ENCODE measurements around the gene SLC44A2.

The SLC44A2 gene

DNA sequence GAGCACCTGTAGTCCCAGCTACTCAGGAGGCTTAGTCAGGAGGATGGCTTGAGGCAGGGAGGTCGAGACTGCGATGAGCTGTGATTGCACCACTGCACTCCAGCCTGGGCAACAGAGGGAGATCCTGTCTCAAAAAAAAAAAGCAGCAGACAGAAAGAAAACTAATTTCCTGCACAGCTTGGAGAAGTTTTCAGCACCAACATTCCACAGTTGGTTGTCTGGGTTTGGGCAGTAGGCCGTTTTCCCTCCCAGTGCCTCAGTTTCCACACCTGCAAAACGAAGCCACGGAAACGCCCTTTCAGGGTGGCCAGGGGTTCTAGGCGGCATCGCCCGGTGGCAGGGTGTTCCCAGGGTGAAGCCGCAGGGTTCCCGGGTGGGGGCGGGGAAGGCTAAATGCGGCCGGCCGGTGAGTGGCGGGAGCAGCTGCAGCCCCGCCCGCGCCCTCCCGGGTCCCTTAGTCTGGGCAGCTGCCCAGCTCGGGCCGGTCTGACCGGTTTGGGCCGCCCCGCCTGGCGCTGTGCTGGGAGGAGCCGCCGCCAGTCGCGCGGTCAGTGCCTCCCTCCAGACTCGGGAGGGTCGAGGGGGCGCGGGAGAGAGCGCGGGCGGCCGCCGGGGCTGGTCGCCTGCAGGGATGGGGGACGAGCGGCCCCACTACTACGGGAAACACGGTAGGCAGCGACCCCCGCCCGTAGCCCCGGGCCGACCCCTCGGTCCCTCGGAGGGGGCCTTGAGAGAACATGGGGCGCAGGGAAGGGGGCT lies at the start of gene SLC44A2:
Gene SLC44A2, plus strand, starts transcription at position 551 of the 759 bp plus-strand sequence. Its CDS starts 81 bp downstream, at position 632.
- H3K27ac ChIP-seq: peak within 1 kb of the TSS; percentile 87
- no peak for TF ChIP-seq CTCF (conservative IDR thresholded peaks at IDR 0.05)

DNA sequence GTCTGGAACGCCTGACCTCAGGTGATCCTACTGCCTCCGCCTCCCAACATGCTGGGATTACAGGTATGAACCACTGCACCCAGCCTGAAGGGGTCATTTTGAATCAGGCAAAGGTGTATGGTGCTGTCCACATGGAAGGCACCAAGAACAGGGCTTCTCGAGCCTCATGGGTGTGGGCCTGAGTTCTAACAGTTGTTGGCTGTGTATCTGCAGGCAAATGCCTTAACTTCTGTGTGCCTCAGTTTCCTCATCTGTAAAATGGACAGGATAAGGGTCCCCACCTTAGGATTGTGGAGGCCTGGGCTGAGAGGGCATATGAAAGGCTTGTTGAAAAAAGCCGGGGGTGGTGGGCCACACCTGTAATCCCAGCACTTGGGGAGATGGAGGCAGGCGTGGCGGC lies 47.4 kb upstream of the SLC44A2 start:
- no peak for TF ChIP-seq CTCF (conservative IDR thresholded peaks at IDR 0.05)
- H3K27ac ChIP-seq: no peak overlapping the region

GRCh38 chr19:10580979-10581631 lies 44.2 kb upstream of the SLC44A2 start:
- peak; percentile 89 for TF ChIP-seq CTCF (conservative IDR thresholded peaks at IDR 0.05)
- H3K27ac ChIP-seq: no peak overlapping the region

DNA sequence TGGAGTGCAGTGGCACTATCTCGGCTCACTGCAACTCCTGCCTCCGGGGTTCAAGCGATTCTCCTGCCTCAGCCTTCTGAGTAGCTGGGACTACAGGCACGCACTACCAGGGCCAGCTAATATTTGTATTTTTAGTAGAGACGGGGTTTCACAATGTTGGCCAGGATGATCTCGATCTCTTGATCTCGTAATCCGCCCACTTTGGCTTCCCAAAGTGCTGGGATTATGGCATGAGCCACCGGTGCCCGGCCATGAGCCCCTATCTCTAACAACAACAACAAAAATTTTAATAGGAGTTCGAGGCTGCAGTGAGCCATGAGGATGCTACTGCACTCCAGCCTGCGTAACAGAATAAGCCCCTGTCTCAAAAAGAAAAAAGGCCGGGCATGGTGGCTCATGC lies 43.3 kb upstream of the SLC44A2 start:
- TF ChIP-seq CTCF (conservative IDR thresholded peaks at IDR 0.05): no peak
- no peak overlapping the region for H3K27ac ChIP-seq

DNA sequence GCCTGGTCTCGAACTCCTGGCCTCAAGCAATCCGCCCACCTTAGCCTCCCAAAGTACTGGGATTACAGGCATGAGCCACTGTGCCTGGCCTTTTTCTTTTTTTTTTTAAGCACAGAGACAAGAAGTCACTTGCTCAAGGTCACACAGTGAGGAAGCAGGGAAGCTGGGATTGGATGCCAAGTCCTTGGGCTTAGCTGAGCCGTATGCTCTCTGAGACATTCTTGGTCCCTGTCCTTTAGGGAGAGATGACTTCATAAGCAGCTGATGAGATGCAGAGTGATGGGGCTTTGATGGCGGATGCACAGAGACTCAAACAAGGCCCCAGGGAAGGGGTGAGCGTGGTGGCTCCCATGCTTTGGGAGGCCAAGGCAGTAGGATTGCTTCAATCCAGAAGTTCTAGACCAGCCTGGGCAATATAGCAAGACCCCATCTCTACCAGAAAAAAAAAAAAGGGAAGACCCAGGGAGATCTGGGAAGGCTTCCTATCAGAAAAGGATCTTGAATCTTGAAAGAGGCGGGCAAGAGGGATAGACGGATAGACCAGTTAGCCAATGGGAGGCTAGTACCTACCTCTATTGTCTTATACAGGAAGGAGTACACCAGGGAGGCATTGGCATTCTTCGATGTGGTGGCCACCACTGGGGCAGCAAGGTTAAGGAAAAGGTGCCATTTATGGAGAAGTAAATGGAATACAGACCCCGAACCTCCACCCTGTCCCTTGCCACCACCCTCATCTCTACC lies 42.1 kb upstream of the SLC44A2 start:
- no peak for TF ChIP-seq CTCF (conservative IDR thresholded peaks at IDR 0.05)
- H3K27ac ChIP-seq: no peak overlapping the region

DNA sequence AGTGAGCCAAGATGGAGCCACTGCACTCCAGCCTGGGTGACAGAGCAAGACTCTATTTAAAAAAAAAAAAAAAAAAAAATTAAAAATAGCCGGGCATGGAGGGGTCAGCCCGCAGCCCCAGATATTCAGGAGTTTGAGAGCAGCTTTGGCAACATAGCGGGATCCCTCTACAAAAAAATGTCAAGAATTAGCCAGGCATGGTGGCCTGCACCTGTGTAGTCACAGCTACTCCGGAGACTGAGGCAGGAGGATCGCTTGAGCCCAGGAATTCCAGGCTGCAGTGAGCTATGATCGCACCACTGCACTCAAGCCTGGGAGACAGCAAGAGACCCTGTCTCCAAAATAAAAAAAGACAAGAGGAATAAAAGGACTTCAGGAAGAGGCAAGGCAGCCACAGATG lies 39.0 kb upstream of the SLC44A2 start:
- H3K27ac ChIP-seq: peak overlapping the region; percentile 62

More for the DNA sequence above, 39.0 kb upstream of the SLC44A2 start:
- TF ChIP-seq CTCF (conservative IDR thresholded peaks at IDR 0.05): no peak

All from VCaP (cell line).